ENCODE measurements around the gene AMDHD2.

AMDHD2 gene

DNA sequence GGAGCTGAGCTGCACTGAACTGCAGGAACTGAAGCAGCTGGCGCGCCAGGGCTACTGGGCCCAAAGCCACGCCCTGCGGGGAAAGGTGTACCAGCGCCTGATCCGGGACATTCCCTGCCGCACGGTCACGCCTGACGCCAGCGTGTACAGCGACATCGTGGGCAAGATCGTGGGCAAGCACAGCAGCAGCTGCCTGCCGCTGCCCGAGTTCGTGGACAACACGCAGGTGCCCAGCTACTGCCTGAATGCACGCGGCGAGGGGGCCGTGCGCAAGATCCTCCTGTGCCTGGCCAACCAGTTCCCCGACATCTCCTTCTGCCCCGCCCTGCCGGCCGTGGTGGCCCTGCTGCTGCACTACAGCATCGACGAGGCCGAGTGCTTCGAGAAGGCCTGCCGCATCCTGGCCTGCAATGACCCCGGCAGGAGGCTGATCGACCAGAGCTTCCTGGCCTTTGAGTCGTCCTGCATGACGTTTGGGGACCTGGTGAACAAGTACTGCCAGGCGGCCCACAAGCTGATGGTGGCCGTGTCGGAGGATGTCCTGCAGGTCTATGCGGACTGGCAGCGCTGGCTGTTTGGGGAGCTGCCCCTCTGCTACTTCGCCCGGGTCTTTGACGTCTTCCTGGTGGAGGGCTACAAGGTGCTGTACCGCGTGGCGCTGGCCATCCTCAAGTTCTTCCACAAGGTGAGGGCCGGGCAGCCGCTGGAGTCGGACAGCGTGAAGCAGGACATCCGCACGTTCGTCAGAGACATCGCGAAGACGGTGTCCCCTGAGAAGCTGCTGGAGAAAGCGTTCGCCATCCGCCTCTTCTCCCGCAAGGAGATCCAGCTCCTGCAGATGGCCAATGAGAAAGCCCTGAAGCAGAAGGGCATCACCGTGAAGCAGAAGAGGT is 23.7 kb upstream of the AMDHD2 start:
- peaks cover 8% of the 10 kb centered on the region for H3K4me1 Mint-ChIP-seq
- H3K4me3 Mint-ChIP-seq: no peak overlapping the region
- H3K27ac Mint-ChIP-seq: no peak overlapping the region
- H3K9me3 Mint-ChIP-seq: no peaks in the 10 kb centered on the region
- H3K27me3 Mint-ChIP-seq (ENCODE audit: low read depth): no peaks in the 10 kb centered on the region
- H3K36me3 Mint-ChIP-seq (ENCODE audit: low read depth): peaks cover 6% of the 10 kb centered on the region
- TF ChIP-seq, protein P1, sequence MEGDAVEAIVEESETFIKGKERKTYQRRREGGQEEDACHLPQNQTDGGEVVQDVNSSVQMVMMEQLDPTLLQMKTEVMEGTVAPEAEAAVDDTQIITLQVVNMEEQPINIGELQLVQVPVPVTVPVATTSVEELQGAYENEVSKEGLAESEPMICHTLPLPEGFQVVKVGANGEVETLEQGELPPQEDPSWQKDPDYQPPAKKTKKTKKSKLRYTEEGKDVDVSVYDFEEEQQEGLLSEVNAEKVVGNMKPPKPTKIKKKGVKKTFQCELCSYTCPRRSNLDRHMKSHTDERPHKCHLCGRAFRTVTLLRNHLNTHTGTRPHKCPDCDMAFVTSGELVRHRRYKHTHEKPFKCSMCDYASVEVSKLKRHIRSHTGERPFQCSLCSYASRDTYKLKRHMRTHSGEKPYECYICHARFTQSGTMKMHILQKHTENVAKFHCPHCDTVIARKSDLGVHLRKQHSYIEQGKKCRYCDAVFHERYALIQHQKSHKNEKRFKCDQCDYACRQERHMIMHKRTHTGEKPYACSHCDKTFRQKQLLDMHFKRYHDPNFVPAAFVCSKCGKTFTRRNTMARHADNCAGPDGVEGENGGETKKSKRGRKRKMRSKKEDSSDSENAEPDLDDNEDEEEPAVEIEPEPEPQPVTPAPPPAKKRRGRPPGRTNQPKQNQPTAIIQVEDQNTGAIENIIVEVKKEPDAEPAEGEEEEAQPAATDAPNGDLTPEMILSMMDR (IDR thresholded peaks at IDR 0.05; ENCODE audit: unreplicated experiment in 3 of 3): no peak

DNA sequence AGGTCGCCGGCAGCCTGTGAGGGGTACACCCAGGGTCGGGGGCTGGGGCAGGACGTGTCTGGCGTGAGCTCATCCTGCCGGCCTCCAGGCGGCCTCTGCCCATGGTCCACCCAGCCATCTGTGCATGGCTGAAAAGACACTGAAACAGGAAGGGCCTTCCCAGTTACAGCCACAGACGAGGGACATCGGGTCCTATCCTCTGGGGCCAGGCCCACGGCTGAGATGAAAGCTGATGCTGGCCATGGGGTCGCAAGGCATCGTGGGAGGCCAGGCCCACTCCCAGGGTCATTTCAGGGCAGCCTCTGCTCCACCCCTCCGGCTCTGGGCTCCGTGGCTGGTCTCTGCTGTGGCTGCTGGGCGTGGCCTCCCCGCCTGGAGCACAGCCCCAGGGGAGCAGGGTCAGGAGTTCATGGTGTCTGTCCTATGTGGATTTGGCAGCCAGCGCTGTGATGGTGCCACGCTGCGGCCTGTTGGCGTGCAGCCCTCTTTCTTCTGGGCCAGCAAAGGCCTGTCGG is 23.0 kb upstream of the AMDHD2 start:
- TF ChIP-seq, protein P1 (IDR thresholded peaks at IDR 0.05; ENCODE audit: unreplicated experiment in 3 of 3): no peak
- peaks cover 8% of the 10 kb centered on the region for H3K4me1 Mint-ChIP-seq
- H3K27me3 Mint-ChIP-seq (ENCODE audit: low read depth): no peaks in the 10 kb centered on the region
- peak overlapping the region; percentile 25 to 69 (median 43) for H3K27ac Mint-ChIP-seq
- peaks cover 6% of the 10 kb centered on the region for H3K36me3 Mint-ChIP-seq (ENCODE audit: low read depth)
- H3K4me3 Mint-ChIP-seq: peak overlapping the region in 1 of 3 experiments; percentile 2
- H3K9me3 Mint-ChIP-seq: no peaks in the 10 kb centered on the region

- Mint-ChIP-seq H3K4me1 (peaks cover 14% of the 10 kb centered on the region), H3K36me3 (ENCODE audit: low read depth) (peaks cover 6% of the 10 kb centered on the region), H3K27ac (peak overlapping the region; percentile 25 to 69 (median 43)), H3K27me3 (ENCODE audit: low read depth) (no peaks in the 10 kb centered on the region), H3K9me3 (no peaks in the 10 kb centered on the region), H3K4me3 (peak overlapping the region in 1 of 3 experiments; percentile 2)
- TF ChIP-seq, protein P1 (IDR thresholded peaks at IDR 0.05; ENCODE audit: unreplicated experiment in 3 of 3): no peak
Measured at GRCh38 chr16:2497695-2498484, 22.3 kb upstream of the AMDHD2 start.

DNA sequence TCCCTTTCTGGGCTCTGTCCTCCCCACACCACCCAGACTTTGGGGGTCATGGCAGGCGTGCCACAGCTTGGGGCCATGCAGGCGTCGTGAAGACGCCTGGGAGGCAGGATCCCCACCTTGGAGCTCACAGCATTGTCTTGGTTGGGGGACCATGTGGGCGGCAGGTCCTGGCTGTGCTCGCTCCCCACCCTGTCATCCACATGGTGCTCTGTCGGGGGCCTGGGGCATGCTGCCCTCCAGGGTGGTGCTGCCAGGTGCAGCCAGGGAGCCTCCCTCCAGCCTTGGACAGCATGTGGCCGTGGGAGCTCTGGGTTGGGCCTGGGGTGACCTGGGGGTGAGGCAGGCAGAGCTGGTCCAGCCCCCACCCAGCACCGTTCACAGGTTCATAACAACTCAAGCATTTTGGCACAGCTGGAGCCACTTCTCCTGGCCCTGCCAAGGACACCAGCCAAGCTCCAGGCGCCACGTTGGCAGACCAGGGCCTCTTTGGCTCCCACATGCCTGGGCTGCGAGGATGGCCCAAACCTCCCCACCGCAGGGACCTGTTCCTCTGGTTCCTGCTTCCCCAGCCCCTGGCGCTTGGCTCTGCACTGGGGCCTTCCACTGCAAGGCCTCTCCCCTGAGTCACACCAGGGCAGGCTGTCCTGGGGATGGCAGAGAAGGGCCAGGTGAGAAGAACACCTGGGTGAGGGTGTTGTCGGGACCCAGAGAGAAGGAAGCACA is 21.5 kb upstream of the AMDHD2 start:
- Mint-ChIP-seq H3K4me3 (no peak overlapping the region), H3K4me1 (peaks cover 16% of the 10 kb centered on the region), H3K36me3 (ENCODE audit: low read depth) (peaks cover 6% of the 10 kb centered on the region), H3K27me3 (ENCODE audit: low read depth) (no peaks in the 10 kb centered on the region), H3K27ac (no peak overlapping the region), H3K9me3 (no peaks in the 10 kb centered on the region)
- TF ChIP-seq, protein P1 (IDR thresholded peaks at IDR 0.05; ENCODE audit: unreplicated experiment in 3 of 3): no peak

GRCh38 chr16:2499454-2499853 is 20.7 kb upstream of the AMDHD2 start:
- Mint-ChIP-seq H3K27me3 (ENCODE audit: low read depth) (no peaks in the 10 kb centered on the region), H3K4me1 (peaks cover 16% of the 10 kb centered on the region), H3K9me3 (no peaks in the 10 kb centered on the region), H3K27ac (no peak overlapping the region), H3K36me3 (ENCODE audit: low read depth) (peaks cover 6% of the 10 kb centered on the region), H3K4me3 (no peak overlapping the region)
- TF ChIP-seq, protein P1 (IDR thresholded peaks at IDR 0.05; ENCODE audit: unreplicated experiment in 3 of 3): no peak
